Measurements from ENCODE around the gene PHGDH. TPM values are rescaled to one million over a fixed set of nuclear protein-coding genes. Genes with fewer than 3 reads are reported as not detected.

The PHGDH gene
- total and polyA plus RNA-seq, 9 of the 15 experiments (the other 6 are each of a cell fraction or from before 2014, with no cell fraction given) = 6.7 to 84.2 (median 36.2) TPM

- peak; percentile 77 for TF ChIP-seq SMC3 (conservative IDR thresholded peaks at IDR 0.05; ENCODE audit: insufficient read depth, low read depth, low read length)
- TF ChIP-seq HMBOX1 (IDR thresholded peaks at IDR 0.05) = no peak
- TF ChIP-seq DLX4 (CRISPR knock-in tag; IDR thresholded peaks at IDR 0.05) = no peak
- TF ChIP-seq CTBP1 (IDR thresholded peaks at IDR 0.05; ENCODE audit: borderline replicate concordance) = peak; percentile 66
- 0 out of 4 replicates have a peak, but pooled peaks of 1 of the 2 experiments have one; percentile 30 for TF ChIP-seq UBTF (IDR thresholded peaks at IDR 0.05; ENCODE audit: borderline replicate concordance in 1 of 2, low read depth in 2 of 2, low read length in 2 of 2)
- TF ChIP-seq CXXC5 (CRISPR knock-in tag; IDR thresholded peaks at IDR 0.05) = no peak
- no peak for TF ChIP-seq SIRT6 (IDR thresholded peaks at IDR 0.05; ENCODE audit: low read depth, low read length)
- no peak for TF ChIP-seq ZNF354B (CRISPR knock-in tag; IDR thresholded peaks at IDR 0.05)
- TF ChIP-seq HDGF (IDR thresholded peaks at IDR 0.05) = no peak
- no peak for TF ChIP-seq GMEB1 (CRISPR knock-in tag; IDR thresholded peaks at IDR 0.05)
- TF ChIP-seq TCF7 (IDR thresholded peaks at IDR 0.05; ENCODE audit: borderline replicate concordance) = no peak
- no peak for TF ChIP-seq RBM14 (IDR thresholded peaks at IDR 0.05; ENCODE audit: borderline replicate concordance, insufficient read depth, low read depth, low read length)
- no peak for TF ChIP-seq ETS2 (tag; IDR thresholded peaks at IDR 0.05; ENCODE audit: borderline replicate concordance, poor library complexity, severe bottlenecking)
- TF ChIP-seq CCNT2 (IDR thresholded peaks at IDR 0.05; ENCODE audit: borderline replicate concordance, extremely low read depth, insufficient read length, low read depth, low read length) = no peak
- no peak for TF ChIP-seq ZNF707 (CRISPR knock-in tag; conservative IDR thresholded peaks at IDR 0.05)
- TF ChIP-seq KAT7 (CRISPR knock-in tag; IDR thresholded peaks at IDR 0.05; ENCODE audit: borderline replicate concordance) = no peak
- no peak for TF ChIP-seq ZNF766 (CRISPR knock-in tag; conservative IDR thresholded peaks at IDR 0.05)
- no peak for TF ChIP-seq ZNF23 (CRISPR knock-in tag; IDR thresholded peaks at IDR 0.05)
- TF ChIP-seq EGR1 (conservative IDR thresholded peaks at IDR 0.05) = 0 out of 2 replicates have a peak, but pooled peaks have one; percentile 13
- TF ChIP-seq JUN (IDR thresholded peaks at IDR 0.05; ENCODE audit: borderline replicate concordance, low read depth, low read length) = peak; percentile 27; the same call in 1 of the 2 replicates
- no peak for TF ChIP-seq JUN (CRISPR knock-in tag; IDR thresholded peaks at IDR 0.05; ENCODE audit: borderline replicate concordance)
These were observed 32.3 kb downstream of the PHGDH start (continued) for GRCh38 chr1:119743776-119744597.

All from K562 (cell line).